ENCODE data around the gene PTH2R. TPM values are rescaled to one million over a fixed set of nuclear protein-coding genes. Genes with fewer than 3 reads are reported as not detected.
"Not testable (repeated sequence)": the region's sequence is repeated elsewhere in the genome, so short reads cannot be mapped to it uniquely, and the experiment has no call there.

Gene PTH2R
- total and polyA plus RNA-seq, 2 donors (not counting 1 experiment from before 2014, with no cell fraction given): not detected

DNA sequence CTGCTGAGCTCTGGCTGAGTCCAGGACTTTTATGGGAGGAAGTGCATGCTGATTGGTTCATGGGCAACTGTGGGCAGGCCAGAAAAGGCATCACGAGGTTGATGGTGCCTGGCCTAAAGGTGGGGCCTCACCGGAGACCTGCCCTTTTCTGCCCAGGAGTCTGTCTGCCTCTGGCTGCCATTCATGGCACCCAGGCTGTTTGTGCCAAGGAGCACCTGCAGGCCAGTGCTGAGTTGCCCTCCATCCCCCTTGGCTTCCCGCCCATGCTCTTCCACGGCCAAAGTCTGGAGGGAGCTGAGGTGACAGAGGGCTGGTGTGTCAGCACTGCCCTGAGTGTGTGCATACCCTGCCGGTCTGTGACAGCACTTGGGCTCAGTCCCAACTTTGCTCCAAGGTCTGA is 123.2 kb downstream of the PTH2R start:
- Histone ChIP-seq H3K27ac (ENCODE audit: insufficient read depth, low read length) (no peak overlapping the region), H3K4me1 (ENCODE audit: control insufficient read depth, extremely low read depth, insufficient read depth, low read length) (no peaks in the 10 kb centered on the region), H2AFZ (ENCODE audit: low read length) (no peak overlapping the region), H3K4me3 (replicated peaks in 1 of 4; ENCODE audit: control extremely low read depth in 1 of 4, insufficient read depth in 1 of 4, low read depth in 3 of 4, low read length in 4 of 4) (no peak overlapping the region), H3K36me3 (ENCODE audit: control insufficient read depth, insufficient read depth, low read length) (no peaks in the 10 kb centered on the region), H3K9me3 (ENCODE audit: control insufficient read depth, insufficient read depth, low read depth, low read length) (no peaks in the 10 kb centered on the region), H3K9ac (ENCODE audit: insufficient read depth, low read length) (no peak overlapping the region), H3K79me2 (ENCODE audit: control insufficient read depth, insufficient read depth, low read length) (no peaks in the 10 kb centered on the region), H4K20me1 (ENCODE audit: control insufficient read depth, extremely low read depth, insufficient read depth, low read length) (no peaks in the 10 kb centered on the region), H3K27me3 (ENCODE audit: control insufficient read depth, insufficient read depth, low read length) (no peaks in the 10 kb centered on the region), H3K4me2 (ENCODE audit: extremely low read depth, insufficient read depth, low read length) (no peak overlapping the region)
- DNase-seq (ENCODE audit: low read depth in 2 of 2): no peak
- TF ChIP-seq, protein P1, sequence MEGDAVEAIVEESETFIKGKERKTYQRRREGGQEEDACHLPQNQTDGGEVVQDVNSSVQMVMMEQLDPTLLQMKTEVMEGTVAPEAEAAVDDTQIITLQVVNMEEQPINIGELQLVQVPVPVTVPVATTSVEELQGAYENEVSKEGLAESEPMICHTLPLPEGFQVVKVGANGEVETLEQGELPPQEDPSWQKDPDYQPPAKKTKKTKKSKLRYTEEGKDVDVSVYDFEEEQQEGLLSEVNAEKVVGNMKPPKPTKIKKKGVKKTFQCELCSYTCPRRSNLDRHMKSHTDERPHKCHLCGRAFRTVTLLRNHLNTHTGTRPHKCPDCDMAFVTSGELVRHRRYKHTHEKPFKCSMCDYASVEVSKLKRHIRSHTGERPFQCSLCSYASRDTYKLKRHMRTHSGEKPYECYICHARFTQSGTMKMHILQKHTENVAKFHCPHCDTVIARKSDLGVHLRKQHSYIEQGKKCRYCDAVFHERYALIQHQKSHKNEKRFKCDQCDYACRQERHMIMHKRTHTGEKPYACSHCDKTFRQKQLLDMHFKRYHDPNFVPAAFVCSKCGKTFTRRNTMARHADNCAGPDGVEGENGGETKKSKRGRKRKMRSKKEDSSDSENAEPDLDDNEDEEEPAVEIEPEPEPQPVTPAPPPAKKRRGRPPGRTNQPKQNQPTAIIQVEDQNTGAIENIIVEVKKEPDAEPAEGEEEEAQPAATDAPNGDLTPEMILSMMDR (conservative IDR thresholded peaks at IDR 0.05 in 1 of 2, IDR thresholded peaks at IDR 0.05 in 1 of 2; ENCODE audit: low read depth in 1 of 2, low read length in 2 of 2): no peak
- TF ChIP-seq EZH2 (IDR thresholded peaks at IDR 0.05; ENCODE audit: low read length, missing control alignments): no peak

DNA sequence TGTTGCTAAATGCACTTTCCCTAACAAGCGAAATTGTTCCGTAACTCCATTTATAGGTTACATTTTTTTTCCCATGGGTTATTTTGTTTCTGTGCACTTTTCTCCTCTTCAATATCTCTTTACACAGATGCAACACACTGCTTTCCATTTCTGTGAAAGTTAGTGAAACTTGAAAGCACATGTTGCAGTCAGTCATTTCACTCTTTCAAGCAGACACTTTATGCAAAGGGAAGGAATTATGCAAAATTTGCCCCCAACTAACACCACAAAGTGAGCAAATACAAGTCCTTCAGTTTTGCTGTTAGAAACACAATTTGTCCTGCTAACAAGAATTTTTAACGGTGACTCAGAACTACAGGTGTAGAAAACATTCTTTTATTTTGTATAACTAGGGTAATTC is 124.8 kb downstream of the PTH2R start:
- H4K20me1 ChIP-seq (ENCODE audit: control insufficient read depth, extremely low read depth, insufficient read depth, low read length): no peaks in the 10 kb centered on the region
- no peaks in the 10 kb centered on the region for H3K36me3 ChIP-seq (ENCODE audit: control insufficient read depth, insufficient read depth, low read length)
- no peaks in the 10 kb centered on the region for H3K4me1 ChIP-seq (ENCODE audit: control insufficient read depth, extremely low read depth, insufficient read depth, low read length)
- H3K27me3 ChIP-seq (ENCODE audit: control insufficient read depth, insufficient read depth, low read length): no peaks in the 10 kb centered on the region
- H3K4me3 ChIP-seq (replicated peaks in 1 of 4; ENCODE audit: control extremely low read depth in 1 of 4, insufficient read depth in 1 of 4, low read depth in 3 of 4, low read length in 4 of 4): no peak overlapping the region
- H3K9ac ChIP-seq (ENCODE audit: insufficient read depth, low read length): no peak overlapping the region
- H3K9me3 ChIP-seq (ENCODE audit: control insufficient read depth, insufficient read depth, low read depth, low read length): no peaks in the 10 kb centered on the region
- H3K4me2 ChIP-seq (ENCODE audit: extremely low read depth, insufficient read depth, low read length): no peak overlapping the region
- H2AFZ ChIP-seq (ENCODE audit: low read length): no peak overlapping the region
- H3K27ac ChIP-seq (ENCODE audit: insufficient read depth, low read length): no peak overlapping the region
- no peaks in the 10 kb centered on the region for H3K79me2 ChIP-seq (ENCODE audit: control insufficient read depth, insufficient read depth, low read length)
- DNase-seq (ENCODE audit: low read depth in 2 of 2): no peak
- TF ChIP-seq, protein P1 (conservative IDR thresholded peaks at IDR 0.05 in 1 of 2, IDR thresholded peaks at IDR 0.05 in 1 of 2; ENCODE audit: low read depth in 1 of 2, low read length in 2 of 2): no peak
- no peak for TF ChIP-seq EZH2 (IDR thresholded peaks at IDR 0.05; ENCODE audit: low read length, missing control alignments)

DNA sequence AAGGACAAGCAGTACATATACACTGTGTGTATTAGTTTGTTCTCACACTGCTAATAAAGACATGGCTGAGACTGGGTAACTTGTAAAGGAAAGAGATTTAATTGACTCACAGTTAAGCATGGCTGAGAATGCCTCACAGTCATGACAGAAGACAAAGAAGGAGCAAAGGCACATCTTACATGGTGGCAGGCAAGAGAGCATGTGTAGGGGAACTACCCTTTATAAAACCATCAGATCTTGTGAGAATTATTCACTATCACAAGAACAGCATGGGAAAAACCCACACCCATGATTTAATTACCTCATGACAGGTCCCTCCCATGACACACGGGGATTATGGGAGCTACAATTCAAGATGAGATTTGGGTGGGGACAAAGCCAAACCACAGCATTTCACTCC is 129.0 kb downstream of the PTH2R start:
- not testable (repeated sequence) for H3K4me1 ChIP-seq (ENCODE audit: control insufficient read depth, extremely low read depth, insufficient read depth, low read length)

More for the DNA sequence above, 129.0 kb downstream of the PTH2R start:
- not testable (repeated sequence) for H3K9ac ChIP-seq (ENCODE audit: insufficient read depth, low read length); H3K79me2 ChIP-seq (ENCODE audit: control insufficient read depth, insufficient read depth, low read length); H3K27ac ChIP-seq (ENCODE audit: insufficient read depth, low read length); H3K4me2 ChIP-seq (ENCODE audit: extremely low read depth, insufficient read depth, low read length); H2AFZ ChIP-seq (ENCODE audit: low read length); H3K4me3 ChIP-seq (replicated peaks in 1 of 4; ENCODE audit: control extremely low read depth in 1 of 4, insufficient read depth in 1 of 4, low read depth in 3 of 4, low read length in 4 of 4); H3K27me3 ChIP-seq (ENCODE audit: control insufficient read depth, insufficient read depth, low read length); H3K9me3 ChIP-seq (ENCODE audit: control insufficient read depth, insufficient read depth, low read depth, low read length); H3K36me3 ChIP-seq (ENCODE audit: control insufficient read depth, insufficient read depth, low read length); DNase-seq (ENCODE audit: low read depth in 2 of 2); H4K20me1 ChIP-seq (ENCODE audit: control insufficient read depth, extremely low read depth, insufficient read depth, low read length)
